ENCODE measurements around the gene RCBTB1. TPM values are rescaled to one million over a fixed set of nuclear protein-coding genes. Genes with fewer than 3 reads are reported as not detected.
"Not testable (repeated sequence)": the region's sequence is repeated elsewhere in the genome, so short reads cannot be mapped to it uniquely, and the experiment has no call there.

RCBTB1 gene
- total RNA-seq, 1 experiment from 2014 or later: 3.6 TPM

DNA sequence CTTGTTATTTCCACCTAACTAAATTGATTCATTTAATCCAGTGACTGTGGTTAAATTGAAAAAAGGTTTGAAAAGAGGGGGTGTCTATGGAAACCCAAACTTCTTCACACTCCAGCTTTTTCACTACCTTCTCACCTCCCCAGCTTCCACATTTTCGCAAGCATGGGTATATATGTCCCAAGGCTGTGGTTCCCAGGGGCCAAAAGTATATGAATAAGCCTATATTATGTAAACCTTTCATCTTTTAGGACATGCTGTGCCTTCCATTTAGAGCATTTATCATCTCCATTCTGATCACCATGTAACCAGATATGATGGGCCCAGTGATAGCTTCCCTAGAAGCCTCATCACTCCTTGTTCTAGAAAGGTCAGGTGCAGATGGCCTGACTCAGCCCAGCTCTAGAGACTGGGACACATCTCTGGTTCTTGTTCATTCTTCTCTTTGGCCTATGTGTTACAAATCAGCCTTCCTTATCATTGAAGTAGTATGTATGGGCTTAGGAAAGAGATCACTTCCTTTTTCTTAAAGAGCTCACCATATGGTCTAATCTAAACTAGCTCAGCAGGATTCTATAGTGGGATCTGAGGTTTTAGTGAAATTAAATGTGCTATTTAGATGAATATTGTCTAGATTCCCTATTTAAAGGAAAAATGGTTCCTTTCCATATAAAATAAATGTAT lies 23.4 kb upstream of the RCBTB1 start:
- Histone ChIP-seq H3K4me3 (no peak overlapping the region), H3K9me3 (no peaks in the 10 kb centered on the region), H3K36me3 (no peaks in the 10 kb centered on the region), H3K27me3 (no peaks in the 10 kb centered on the region)
- no peak for DNase-seq

DNA sequence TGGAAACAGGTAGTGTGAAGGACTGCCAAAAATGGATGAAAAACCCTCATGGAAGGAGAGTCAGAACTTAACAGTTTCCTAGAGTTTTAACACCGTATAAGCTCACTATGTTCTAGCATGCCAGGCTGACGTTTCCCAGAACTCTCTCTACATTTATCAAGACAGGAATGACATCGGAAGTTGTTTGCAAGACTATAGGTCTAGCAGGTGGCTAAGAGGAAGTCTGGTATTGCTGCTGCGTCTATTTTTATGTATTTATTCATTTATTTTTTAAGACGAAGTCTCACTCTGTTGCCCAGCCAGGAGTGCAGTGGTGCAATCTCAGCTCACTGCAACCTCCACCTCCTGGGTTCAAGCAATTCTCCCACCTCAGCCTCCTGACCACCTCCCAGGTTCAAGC lies 22.4 kb upstream of the RCBTB1 start:
- H3K36me3 ChIP-seq: no peaks in the 10 kb centered on the region
- H3K9me3 ChIP-seq: no peaks in the 10 kb centered on the region
- no peaks in the 10 kb centered on the region for H3K27me3 ChIP-seq
- no peak for DNase-seq
- H3K4me3 ChIP-seq: no peak overlapping the region

DNA sequence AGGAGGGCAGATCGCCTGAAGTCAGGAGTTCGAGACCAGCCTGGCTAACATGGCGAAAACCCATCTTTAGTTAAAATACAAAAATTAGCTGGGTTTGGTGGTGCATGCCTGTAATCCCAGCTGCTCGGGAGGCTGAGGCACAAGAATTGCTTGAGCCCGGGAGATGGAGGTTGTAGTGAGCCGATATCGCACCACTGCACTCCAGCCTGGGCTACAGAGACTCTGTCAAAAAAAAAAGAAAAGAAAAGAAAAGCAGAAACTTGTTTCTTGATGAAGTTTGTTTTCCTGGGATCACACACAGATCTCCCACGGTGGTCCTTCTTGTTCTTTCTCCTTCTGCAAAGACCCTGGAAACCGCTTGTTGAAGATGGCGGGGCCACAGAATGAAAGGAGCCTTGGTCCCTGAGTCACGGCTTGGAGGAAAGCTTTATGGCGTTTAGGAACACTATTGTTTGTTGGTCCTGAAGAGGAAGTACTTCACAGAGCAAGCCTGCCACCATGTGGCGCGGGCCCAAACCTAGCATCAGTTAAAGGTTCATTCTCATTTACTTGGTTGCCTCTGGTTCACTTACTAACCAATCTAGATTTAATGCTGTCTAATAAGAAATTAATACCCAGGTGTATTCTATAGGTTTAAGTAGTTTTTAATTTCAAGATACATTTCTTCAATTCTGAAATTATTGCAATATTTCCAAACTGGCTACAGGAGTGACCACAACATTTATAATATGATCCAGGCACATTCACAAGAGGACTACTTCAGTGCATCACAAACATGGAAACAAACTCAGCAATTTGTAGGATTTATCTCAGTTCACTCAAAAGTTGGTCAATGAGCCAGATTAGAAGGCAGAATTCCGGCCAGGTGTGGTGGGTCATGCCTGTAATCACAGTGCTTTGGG lies 21.6 kb upstream of the RCBTB1 start:
- peak overlapping the region; percentile 32 for H3K4me3 ChIP-seq
- no peaks in the 10 kb centered on the region for H3K36me3 ChIP-seq
- no peaks in the 10 kb centered on the region for H3K9me3 ChIP-seq
- no peaks in the 10 kb centered on the region for H3K27me3 ChIP-seq
- DNase-seq: peak; percentile 82

DNA sequence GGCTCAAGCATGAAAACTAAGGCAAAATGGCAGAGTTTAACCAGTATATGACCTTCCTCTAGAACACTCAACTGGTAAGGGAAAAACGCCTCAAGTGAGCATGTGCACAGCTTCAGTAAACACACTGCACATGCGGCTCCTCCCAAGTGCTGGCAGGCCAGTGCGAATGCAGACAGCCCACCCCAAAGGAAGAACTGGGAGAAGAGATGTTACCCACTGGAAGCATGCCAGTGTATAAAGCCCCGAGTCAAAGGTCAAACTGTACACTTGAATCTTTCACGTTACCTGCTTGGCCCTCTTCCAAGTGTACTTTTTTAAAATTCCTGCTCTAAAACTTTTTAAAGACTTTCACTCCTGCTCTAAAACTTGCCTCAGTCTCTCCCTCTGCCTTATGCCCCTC lies 19.2 kb upstream of the RCBTB1 start:
- no peaks in the 10 kb centered on the region for H3K9me3 ChIP-seq
- no peak overlapping the region for H3K4me3 ChIP-seq
- DNase-seq: no peak
- H3K36me3 ChIP-seq: no peaks in the 10 kb centered on the region
- H3K27me3 ChIP-seq: no peaks in the 10 kb centered on the region

DNA sequence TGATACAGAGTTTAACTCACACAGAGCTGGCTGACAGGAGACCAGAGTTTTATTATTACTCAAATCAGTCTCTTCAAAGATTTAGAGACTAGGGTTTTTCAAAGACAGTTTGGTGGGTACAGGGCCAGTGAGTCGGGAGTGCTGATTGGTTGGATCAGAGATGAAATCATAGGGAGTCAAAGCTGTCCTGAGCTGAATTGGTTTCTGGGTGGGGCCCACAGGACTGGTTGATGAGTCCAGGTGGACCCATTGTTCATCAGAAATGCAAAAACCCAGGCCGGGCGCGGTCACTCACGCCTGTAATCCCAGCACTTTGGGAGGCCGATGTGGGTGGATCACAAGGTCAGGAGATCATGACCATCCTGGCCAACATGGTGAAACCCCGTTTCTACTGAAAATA lies 17.3 kb upstream of the RCBTB1 start:
- not testable (repeated sequence) for H3K4me3 ChIP-seq, H3K27me3 ChIP-seq, H3K36me3 ChIP-seq, H3K9me3 ChIP-seq, DNase-seq

DNA sequence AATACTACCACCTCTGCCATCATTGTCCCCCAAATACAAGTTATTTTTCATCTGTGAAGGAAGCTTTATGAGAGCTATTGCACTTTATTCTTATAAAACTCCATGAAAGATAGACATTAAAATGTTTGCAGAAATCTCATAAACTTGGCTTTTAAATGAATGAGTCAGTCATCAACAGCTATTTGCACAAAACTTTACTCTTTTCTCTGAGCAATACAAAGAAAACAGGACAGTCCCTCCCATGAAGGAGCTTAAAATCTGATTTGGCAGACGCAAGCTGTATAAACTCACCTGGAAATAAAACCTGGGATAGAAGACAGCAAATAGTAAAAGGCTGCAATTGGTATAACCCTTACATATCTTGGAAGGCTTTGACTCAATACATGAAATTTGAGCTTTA lies 16.6 kb upstream of the RCBTB1 start:
- H3K4me3 ChIP-seq: no peak overlapping the region
- no peak for DNase-seq
- H3K27me3 ChIP-seq: no peaks in the 10 kb centered on the region

DNA sequence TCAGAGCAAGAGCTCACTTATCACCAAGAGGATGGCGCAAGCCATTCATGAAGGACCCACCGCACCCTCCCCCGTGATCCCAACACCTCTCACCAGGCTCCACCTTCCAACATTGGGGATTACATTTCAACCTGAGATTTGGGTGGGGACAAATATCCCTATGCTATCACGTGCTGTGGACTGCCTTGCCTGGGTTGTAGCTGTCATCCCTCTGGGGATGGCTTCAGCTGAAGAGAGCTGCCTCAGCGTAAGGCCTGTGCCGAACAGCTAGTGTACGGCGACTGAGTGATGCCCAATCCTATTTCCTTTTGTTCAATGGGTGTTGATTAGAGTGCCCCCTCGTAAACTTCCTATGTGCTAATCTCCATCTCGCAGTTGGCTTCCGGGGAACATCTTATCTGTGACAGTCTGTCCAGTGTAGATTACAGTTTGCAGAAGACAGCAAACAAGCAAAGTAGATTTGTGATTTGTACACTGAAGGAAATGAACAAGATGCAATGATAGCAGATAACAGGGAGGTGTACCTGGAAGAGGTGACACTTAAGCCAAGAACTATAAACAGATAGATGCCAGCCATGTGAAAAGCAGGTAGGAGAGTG lies 11.8 kb upstream of the RCBTB1 start:
- H3K27me3 ChIP-seq: no peaks in the 10 kb centered on the region
- no peaks in the 10 kb centered on the region for H3K9me3 ChIP-seq
- H3K4me3 ChIP-seq: no peak overlapping the region
- no peaks in the 10 kb centered on the region for H3K36me3 ChIP-seq
- DNase-seq: no peak

More for the DNA sequence above, 16.6 kb upstream of the RCBTB1 start:
- H3K36me3 ChIP-seq: no peaks in the 10 kb centered on the region
- H3K9me3 ChIP-seq: no peaks in the 10 kb centered on the region

DNA sequence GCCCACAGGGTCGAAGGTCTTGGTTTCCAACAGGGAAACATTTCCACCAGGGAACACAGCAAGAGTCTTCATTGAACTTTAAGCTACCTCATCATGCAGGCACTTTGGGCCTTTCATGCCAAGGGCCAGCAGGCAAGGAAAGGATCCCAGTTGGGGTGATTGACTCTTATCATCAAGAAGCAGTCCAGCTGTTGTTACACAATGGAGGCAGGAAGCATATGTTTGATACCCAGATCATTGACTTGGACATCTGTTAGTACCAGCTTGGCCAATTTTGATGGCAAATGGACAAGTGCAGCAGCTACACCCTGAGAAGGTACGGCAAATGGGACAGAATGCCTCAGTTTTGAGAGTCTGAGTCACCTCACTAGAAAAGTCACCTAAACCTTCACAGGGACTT lies 10.9 kb upstream of the RCBTB1 start:
- H3K27me3 ChIP-seq: no peaks in the 10 kb centered on the region
- no peak overlapping the region for H3K4me3 ChIP-seq
- DNase-seq: no peak
- H3K9me3 ChIP-seq: no peaks in the 10 kb centered on the region
- H3K36me3 ChIP-seq: no peaks in the 10 kb centered on the region

DNA sequence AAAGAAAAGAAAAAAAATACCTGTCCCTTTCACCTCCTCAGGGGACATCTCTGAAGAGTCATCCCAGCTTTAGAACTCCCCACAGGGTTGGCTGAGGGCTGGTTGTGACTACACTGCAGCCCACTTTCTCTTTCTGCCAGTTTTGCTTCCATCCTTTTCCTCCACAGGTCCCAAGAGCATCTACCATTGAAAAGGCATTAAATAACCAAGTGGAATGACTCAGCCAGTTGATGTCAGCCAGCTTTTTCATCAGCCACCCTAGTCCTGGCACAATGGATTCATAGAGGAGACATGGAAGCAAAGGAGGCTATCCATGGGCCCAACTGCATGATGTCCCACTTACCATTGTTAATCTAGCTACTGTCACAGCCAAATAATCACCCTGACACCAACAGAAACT lies 9.2 kb upstream of the RCBTB1 start:
- Histone ChIP-seq H3K36me3 (no peaks in the 10 kb centered on the region), H3K4me3 (no peak overlapping the region), H3K27me3 (no peaks in the 10 kb centered on the region), H3K9me3 (no peaks in the 10 kb centered on the region)
- no peak for DNase-seq

DNA sequence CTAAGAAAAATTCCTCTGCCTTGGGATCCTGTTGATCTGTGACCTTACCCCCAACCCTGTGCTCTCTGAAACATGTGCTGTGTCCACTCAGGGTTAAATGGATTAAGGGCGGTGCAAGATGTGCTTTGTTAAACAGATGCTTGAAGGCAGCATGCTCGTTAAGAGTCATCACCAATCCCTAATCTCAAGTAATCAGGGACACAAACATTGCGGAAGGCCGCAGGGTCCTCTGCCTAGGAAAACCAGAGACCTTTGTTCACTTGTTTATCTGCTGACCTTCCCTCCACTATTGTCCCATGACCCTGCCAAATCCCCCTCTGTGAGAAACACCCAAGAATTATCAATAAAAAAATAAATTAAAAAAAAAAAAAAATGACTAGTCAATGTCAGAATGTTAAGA lies 8.5 kb upstream of the RCBTB1 start:
- not testable (repeated sequence) for H3K27me3 ChIP-seq, DNase-seq, H3K4me3 ChIP-seq, H3K36me3 ChIP-seq, H3K9me3 ChIP-seq

DNA sequence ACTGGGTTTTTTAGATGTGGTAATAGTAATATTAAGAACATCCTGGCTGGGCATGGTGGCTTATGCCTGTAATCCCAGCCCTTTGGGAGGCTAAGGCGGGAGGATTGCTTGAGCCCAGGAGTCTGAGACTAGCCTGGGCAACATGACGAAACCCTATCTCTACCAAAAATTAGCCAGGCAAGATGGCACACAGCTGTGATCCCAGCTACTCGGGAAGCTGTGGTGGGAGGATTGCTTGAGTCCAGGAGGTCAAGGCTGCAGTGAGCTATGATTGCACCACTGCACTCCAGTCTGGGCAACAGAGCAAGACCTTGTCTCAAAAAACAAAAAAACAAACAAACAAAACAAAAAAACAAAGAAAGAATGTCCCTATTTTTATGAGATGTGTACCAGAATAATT lies 5.4 kb upstream of the RCBTB1 start:
- not testable (repeated sequence) for H3K4me3 ChIP-seq, DNase-seq, H3K36me3 ChIP-seq, H3K27me3 ChIP-seq, H3K9me3 ChIP-seq

DNA sequence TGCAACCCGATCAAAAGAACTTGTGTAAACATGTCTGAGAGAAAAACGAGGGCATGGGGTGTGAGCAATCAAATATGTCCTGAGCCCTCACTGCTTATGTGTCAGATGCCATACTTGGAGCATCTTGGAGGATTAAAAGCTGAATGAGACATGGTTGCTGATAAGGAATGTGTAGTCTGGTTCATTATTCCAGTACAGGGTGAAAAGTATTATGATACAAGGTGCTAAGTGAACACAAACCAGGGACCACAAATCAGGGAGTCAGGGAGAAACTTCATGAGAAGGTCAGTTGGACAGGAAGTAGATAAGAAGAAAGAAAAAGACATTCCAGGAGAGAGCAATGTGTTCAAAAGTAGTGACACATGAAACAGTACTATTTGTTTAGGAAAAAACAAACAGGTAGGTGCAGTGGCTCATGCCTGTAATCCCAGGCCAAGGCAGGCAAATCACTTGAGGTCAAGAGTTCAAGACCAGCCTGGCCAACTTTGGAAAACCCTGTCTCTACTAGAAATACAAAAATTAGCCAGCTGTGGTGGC lies 2.0 kb upstream of the RCBTB1 start:
- Histone ChIP-seq H3K4me3 (no peak overlapping the region), H3K9me3 (no peaks in the 10 kb centered on the region), H3K36me3 (no peaks in the 10 kb centered on the region), H3K27me3 (no peaks in the 10 kb centered on the region)
- no peak for DNase-seq

DNA sequence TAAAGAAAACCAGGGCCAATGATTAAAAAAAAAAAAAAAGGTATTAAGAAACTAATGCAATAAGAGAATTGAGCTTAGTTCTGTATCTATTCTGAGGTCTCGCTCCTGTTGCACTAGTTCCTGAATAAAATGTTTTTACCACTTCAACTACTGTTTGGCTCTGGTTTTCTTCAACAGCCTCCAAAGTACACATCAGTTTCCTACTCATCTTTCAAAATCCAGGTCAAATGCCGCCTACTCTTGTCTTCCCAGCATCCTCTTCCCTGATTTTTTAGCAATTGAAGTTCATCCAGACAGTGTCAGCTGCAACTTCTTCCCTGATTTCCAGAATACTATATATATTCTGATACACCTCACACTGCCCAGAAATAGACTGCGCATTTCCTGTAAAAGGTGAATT lies 1.4 kb upstream of the RCBTB1 start:
- H3K4me3 ChIP-seq: no peak overlapping the region
- H3K27me3 ChIP-seq: no peaks in the 10 kb centered on the region
- DNase-seq: no peak
- H3K9me3 ChIP-seq: no peaks in the 10 kb centered on the region
- no peaks in the 10 kb centered on the region for H3K36me3 ChIP-seq

DNA sequence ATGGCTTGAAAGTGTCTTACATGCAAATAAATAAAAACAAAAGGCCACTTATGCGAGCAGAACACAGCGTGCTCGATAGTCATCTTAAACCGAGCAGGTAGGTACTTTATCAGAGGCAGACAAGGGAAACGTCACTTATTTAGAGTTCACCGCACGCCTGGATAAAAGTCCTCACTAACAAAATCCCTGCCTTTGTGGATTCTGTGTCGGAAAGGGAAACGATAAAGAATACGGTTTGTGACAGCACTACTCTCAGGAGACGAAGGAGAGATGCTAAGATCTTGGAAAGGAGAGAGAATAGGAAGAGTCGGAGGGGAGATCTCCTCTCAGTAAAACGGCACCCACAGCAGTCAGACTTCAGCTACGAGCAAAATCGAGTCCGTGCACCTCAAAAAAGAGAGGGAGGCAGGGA lies 581 bp downstream of the RCBTB1 start:
- H3K27me3 ChIP-seq: no peaks in the 10 kb centered on the region
- no peak for DNase-seq

DNA sequence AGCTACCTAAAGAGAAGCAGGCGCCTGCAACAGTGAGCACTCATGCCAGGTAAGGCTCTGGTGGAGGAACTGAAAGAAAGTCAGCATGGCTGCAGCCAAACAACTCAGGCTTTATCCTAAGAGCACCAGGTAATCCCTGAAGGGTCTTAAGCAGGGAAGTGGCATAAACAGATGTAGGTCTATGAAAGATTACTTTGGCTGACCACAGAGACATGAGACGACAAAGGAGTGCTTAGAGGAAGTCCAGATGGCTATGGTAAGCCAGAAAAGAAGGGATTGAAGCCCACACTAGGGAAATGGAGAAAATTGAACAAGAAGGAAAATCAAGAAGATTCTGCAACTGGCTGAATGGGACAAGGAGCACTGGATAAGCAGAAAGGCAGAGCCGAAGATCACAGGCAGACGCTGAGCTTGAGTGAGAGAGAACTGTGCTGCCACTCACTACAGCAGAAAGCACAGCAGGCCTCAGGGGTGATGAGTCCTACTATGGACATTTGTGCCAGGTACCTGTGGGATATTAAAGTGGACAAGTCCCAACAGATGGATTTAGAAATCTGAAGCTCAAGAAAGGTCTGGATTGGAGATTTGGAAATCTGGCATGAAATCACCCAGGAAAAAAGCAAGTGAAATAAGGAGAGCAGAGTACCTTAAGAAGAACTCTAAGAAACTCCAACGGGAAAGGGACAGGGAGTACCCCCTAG lies 4.2 kb downstream of the RCBTB1 start:
- no peaks in the 10 kb centered on the region for H3K9me3 ChIP-seq
- H3K4me3 ChIP-seq: no peak overlapping the region
- H3K27me3 ChIP-seq: no peaks in the 10 kb centered on the region
- no peak for DNase-seq
- peaks cover 7% of the 10 kb centered on the region; the same call in 1 of the 2 replicates for H3K36me3 ChIP-seq

More for the DNA sequence above, 581 bp downstream of the RCBTB1 start:
- Histone ChIP-seq H3K9me3 (no peaks in the 10 kb centered on the region), H3K36me3 (0 out of 2 replicates have a peak, but pooled peaks cover 2% of the 10 kb centered on the region), H3K4me3 (peak overlapping the region; percentile 84)

DNA sequence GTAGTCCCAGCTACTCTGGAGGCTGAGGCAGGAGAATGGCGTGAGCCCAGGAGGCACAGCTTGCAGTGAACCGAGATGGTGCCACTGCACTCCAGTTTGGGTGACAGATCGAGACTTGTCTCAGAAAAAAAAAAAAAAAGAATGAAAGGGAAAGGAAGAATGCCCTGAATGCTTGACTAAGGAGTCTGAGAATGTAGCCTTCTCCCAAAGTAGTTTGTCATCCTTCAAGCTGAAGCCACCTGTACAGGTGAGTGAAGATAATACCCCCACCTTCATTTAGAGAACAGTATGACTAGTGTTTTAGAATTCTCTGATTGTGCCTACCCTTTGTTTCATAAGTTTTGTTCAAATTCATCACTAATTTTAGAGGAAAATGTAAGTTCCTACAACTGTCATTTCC lies 5.9 kb downstream of the RCBTB1 start:
- H3K27me3 ChIP-seq: no peaks in the 10 kb centered on the region
- no peak for DNase-seq
- H3K36me3 ChIP-seq: peaks cover 7% of the 10 kb centered on the region; the same call in 1 of the 2 replicates
- no peak overlapping the region for H3K4me3 ChIP-seq
- H3K9me3 ChIP-seq: no peaks in the 10 kb centered on the region
